DND-41 (cell line): ENCODE data around the gene MVB12B.

Experiments used
- ATAC-seq: fragments of 200-7000 bp; cut with Tn5 transposase; 3 replicates; pipeline ENCODE4 v1.9.1; 2021; ENCODE audit warnings: low read depth; ENCODE audit not compliant: insufficient read depth
- DNase-seq: peaks from one replicate; pipeline ENCODE4 v3.0.0-alpha.2; 2020
- H2AFZ ChIP-seq: 2 replicates; pipeline ENCODE4 v1.6.0; 2012; ENCODE audit warnings: low read depth, low read length
- H3K27ac ChIP-seq: 2 replicates; pipeline ENCODE4 v1.5.1; 2012; ENCODE audit warnings: low read length, inconsistent platforms
- H3K27me3 ChIP-seq: fragments of 200-600 bp; sonication (generic); 2 replicates; pipeline ENCODE4 v1.6.0; 2012; ENCODE audit warnings: low read length, mild to moderate bottlenecking, inconsistent platforms; ENCODE audit not compliant: insufficient read depth, poor library complexity
- H3K36me3 ChIP-seq: 2 replicates; pipeline ENCODE4 v1.5.1; 2012; ENCODE audit warnings: low read length, inconsistent platforms; ENCODE audit not compliant: insufficient read depth
- H3K4me1 ChIP-seq: 2 replicates; pipeline ENCODE4 v1.5.1; 2012; ENCODE audit warnings: mild to moderate bottlenecking, low read length; ENCODE audit not compliant: insufficient read depth
- H3K4me2 ChIP-seq: 2 replicates; pipeline ENCODE4 v1.6.0; 2012; ENCODE audit warnings: mild to moderate bottlenecking, moderate library complexity, low read length, inconsistent platforms; ENCODE audit not compliant: insufficient read depth
- H3K4me3 ChIP-seq, 2 experiments: fragments of 200-600 bp in 1 of 2; shearing (Covaris generic) in 1 of 2; 2 replicates each; pipeline ENCODE4 v1.5.1; 2012 to 2016; ENCODE audit warnings: inconsistent platforms in 2 of 2, low read length in 2 of 2, mild to moderate bottlenecking in 2 of 2, low read depth in 1 of 2, moderate library complexity in 1 of 2
- H3K79me2 ChIP-seq: 2 replicates; pipeline ENCODE4 v1.6.0; 2012; ENCODE audit warnings: low read length, inconsistent platforms; ENCODE audit not compliant: insufficient read depth
- H3K9ac ChIP-seq: 2 replicates; pipeline ENCODE4 v1.6.0; 2012; ENCODE audit warnings: low read depth, mild to moderate bottlenecking, inconsistent platforms, low read length, moderate library complexity
- H3K9me3 ChIP-seq: 2 replicates; pipeline ENCODE4 v1.5.1; 2012; ENCODE audit warnings: low read length, moderate library complexity, mild to moderate bottlenecking, inconsistent platforms; ENCODE audit not compliant: insufficient read depth, severe bottlenecking
- H4K20me1 ChIP-seq: 2 replicates; pipeline ENCODE4 v1.6.0; 2012; ENCODE audit warnings: low read length; ENCODE audit not compliant: insufficient read depth
- CTCF ChIP-seq: IDR thresholded peaks from 2 replicates; pipeline ENCODE4 v1.5.1; 2012; ENCODE audit warnings: borderline replicate concordance, low read length, moderate library complexity, mild to moderate bottlenecking; ENCODE audit not compliant: poor library complexity, severe bottlenecking; ENCODE audit errors: extremely low read depth
- EZH2 ChIP-seq: IDR thresholded peaks from 3 replicates; pipeline ENCODE4 v1.6.1; 2012; ENCODE audit warnings: borderline replicate concordance, low read depth, mild to moderate bottlenecking, moderate library complexity, low read length, inconsistent platforms; ENCODE audit not compliant: severe bottlenecking

Gene MVB12B

GRCh38 chr9:126329476-126330275, 3.0 kb downstream of the MVB12B start:
- H3K9ac ChIP-seq, result no peak overlapping the region
- no peak for TF ChIP-seq CTCF
- TF ChIP-seq EZH2, result no peak

GRCh38 chr9:126330536-126330935, 3.9 kb downstream of the MVB12B start:
- H3K36me3 ChIP-seq, result no peaks in the 10 kb centered on the region
- peaks cover 10% of the 10 kb centered on the region for H3K27me3 ChIP-seq
- ATAC-seq, result no peak
- peaks cover 3% of the 10 kb centered on the region; the same call in 1 of the 2 replicates for H3K79me2 ChIP-seq
- no peak overlapping the region for H3K4me2 ChIP-seq
- H3K27ac ChIP-seq, result no peak overlapping the region
- H4K20me1 ChIP-seq, result 0 out of 2 replicates have a peak, but pooled peaks cover 6% of the 10 kb centered on the region
- TF ChIP-seq EZH2 (no peak), CTCF (no peak)
- no peak overlapping the region for H2AFZ ChIP-seq
- no peak for DNase-seq
- no peak overlapping the region for H3K4me3 ChIP-seq
- H3K9ac ChIP-seq, result no peak overlapping the region
- peaks cover 23% of the 10 kb centered on the region for H3K4me1 ChIP-seq
- peaks cover under 1% of the 10 kb centered on the region for H3K9me3 ChIP-seq

More at GRCh38 chr9:126329476-126330275, 3.0 kb downstream of the MVB12B start:
- Histone ChIP-seq H4K20me1 (no peaks in the 10 kb centered on the region), H3K4me1 (peaks cover 23% of the 10 kb centered on the region), H3K79me2 (peaks cover 3% of the 10 kb centered on the region; the same call in 1 of the 2 replicates), H3K27ac (no peak overlapping the region), H2AFZ (no peak overlapping the region), H3K4me3 (no peak overlapping the region), H3K27me3 (peaks cover 12% of the 10 kb centered on the region), H3K9me3 (peaks cover 4% of the 10 kb centered on the region), H3K36me3 (no peaks in the 10 kb centered on the region), H3K4me2 (no peak overlapping the region)
- ATAC-seq (peak; percentile 34; the same call in 1 of the 3 replicates), DNase-seq (no peak)

GRCh38 chr9:126331964-126332748, 5.5 kb downstream of the MVB12B start:
- TF ChIP-seq CTCF (no peak), EZH2 (no peak)

More at GRCh38 chr9:126331964-126332748, 5.5 kb downstream of the MVB12B start:
- Histone ChIP-seq H2AFZ (no peak overlapping the region), H3K27ac (no peak overlapping the region), H3K4me2 (no peak overlapping the region), H3K9me3 (no peaks in the 10 kb centered on the region), H4K20me1 (0 out of 2 replicates have a peak, but pooled peaks cover 13% of the 10 kb centered on the region), H3K4me1 (peaks cover 12% of the 10 kb centered on the region), H3K36me3 (no peaks in the 10 kb centered on the region), H3K27me3 (peaks cover 6% of the 10 kb centered on the region), H3K9ac (no peak overlapping the region), H3K4me3 (no peak overlapping the region), H3K79me2 (peaks cover 3% of the 10 kb centered on the region; the same call in 1 of the 2 replicates)
- DNase-seq, result no peak
- no peak for ATAC-seq
